ES-I3 (cell line): ENCODE data around the gene ERO1B.

Source experiments
- H3K36me3 ChIP-seq: 2 replicates; pipeline ENCODE4 v1.6.1; 2013; ENCODE audit warnings: mild to moderate bottlenecking, low read length, control low read depth, moderate library complexity; ENCODE audit not compliant: insufficient read depth
- H3K4me1 ChIP-seq: 2 replicates; pipeline ENCODE4 v1.6.1; 2013; ENCODE audit warnings: mild to moderate bottlenecking, control low read depth, low read length; ENCODE audit not compliant: insufficient read depth
- H3K9ac ChIP-seq: 2 replicates; pipeline ENCODE4 v1.6.1; 2013; ENCODE audit warnings: low read depth, mild to moderate bottlenecking, low read length, moderate library complexity
- H3K9me3 ChIP-seq: 2 replicates; pipeline ENCODE4 v1.6.1; 2013; ENCODE audit warnings: mild to moderate bottlenecking, low read length, moderate library complexity; ENCODE audit not compliant: control insufficient read depth, insufficient read depth

The ERO1B gene

GRCh38 chr1:236284291-236284721 is 2.5 kb upstream of the ERO1B start:
- Histone ChIP-seq H3K9me3 (no peaks in the 10 kb centered on the region), H3K9ac (no peak overlapping the region), H3K36me3 (no peaks in the 10 kb centered on the region), H3K4me1 (no peaks in the 10 kb centered on the region; the same call in 1 of the 2 replicates)

GRCh38 chr1:236282719-236283118 is 961 bp upstream of the ERO1B start:
- Histone ChIP-seq H3K9ac (peak overlapping the region; percentile 67; the same call in 1 of the 2 replicates), H3K36me3 (no peaks in the 10 kb centered on the region), H3K4me1 (no peaks in the 10 kb centered on the region; the same call in 1 of the 2 replicates)

GRCh38 chr1:236282425-236282716 is 613 bp upstream of the ERO1B start:
- Histone ChIP-seq H3K9ac (peak overlapping the region; percentile 67), H3K36me3 (no peaks in the 10 kb centered on the region), H3K9me3 (no peaks in the 10 kb centered on the region), H3K4me1 (no peaks in the 10 kb centered on the region; the same call in 1 of the 2 replicates)

More at GRCh38 chr1:236282719-236283118, 961 bp upstream of the ERO1B start:
- no peaks in the 10 kb centered on the region for H3K9me3 ChIP-seq

GRCh38 chr1:236281198-236281653 is 532 bp downstream of the ERO1B start:
- no peaks in the 10 kb centered on the region; the same call in 1 of the 2 replicates for H3K4me1 ChIP-seq

GRCh38 chr1:236280438-236281197 is 1.1 kb downstream of the ERO1B start:
- peak overlapping the region; percentile 87 for H3K9ac ChIP-seq
- H3K4me1 ChIP-seq: no peaks in the 10 kb centered on the region; the same call in 1 of the 2 replicates
- H3K36me3 ChIP-seq: no peaks in the 10 kb centered on the region; the same call in 1 of the 2 replicates
- H3K9me3 ChIP-seq: no peaks in the 10 kb centered on the region

More at GRCh38 chr1:236281198-236281653, 532 bp downstream of the ERO1B start:
- Histone ChIP-seq H3K9ac (peak overlapping the region; percentile 87), H3K36me3 (no peaks in the 10 kb centered on the region; the same call in 1 of the 2 replicates), H3K9me3 (no peaks in the 10 kb centered on the region)

GRCh38 chr1:236275586-236275985 is 6.2 kb downstream of the ERO1B start:
- Histone ChIP-seq H3K9ac (no peak overlapping the region), H3K36me3 (no peaks in the 10 kb centered on the region; the same call in 1 of the 2 replicates), H3K4me1 (no peaks in the 10 kb centered on the region), H3K9me3 (no peaks in the 10 kb centered on the region)

- Histone ChIP-seq H3K9me3 (no peaks in the 10 kb centered on the region), H3K9ac (no peak overlapping the region), H3K4me1 (no peaks in the 10 kb centered on the region), H3K36me3 (no peaks in the 10 kb centered on the region; the same call in 1 of the 2 replicates)
Measured at GRCh38 chr1:236275061-236275460, 6.7 kb downstream of the ERO1B start.

GRCh38 chr1:236273358-236273757 is 8.4 kb downstream of the ERO1B start:
- no peaks in the 10 kb centered on the region; the same call in 1 of the 2 replicates for H3K36me3 ChIP-seq
- H3K9ac ChIP-seq: no peak overlapping the region
- no peaks in the 10 kb centered on the region for H3K4me1 ChIP-seq

GRCh38 chr1:236269439-236269838 is 12.3 kb downstream of the ERO1B start:
- H3K9me3 ChIP-seq: no peaks in the 10 kb centered on the region
- no peaks in the 10 kb centered on the region for H3K4me1 ChIP-seq
- no peak overlapping the region for H3K9ac ChIP-seq
- no peaks in the 10 kb centered on the region for H3K36me3 ChIP-seq

More at GRCh38 chr1:236273358-236273757, 8.4 kb downstream of the ERO1B start:
- H3K9me3 ChIP-seq: no peaks in the 10 kb centered on the region

- Histone ChIP-seq H3K9ac (no peak overlapping the region), H3K9me3 (0 out of 2 replicates have a peak, but pooled peaks cover 5% of the 10 kb centered on the region), H3K36me3 (no peaks in the 10 kb centered on the region), H3K4me1 (no peaks in the 10 kb centered on the region)
Measured at GRCh38 chr1:236261898-236262297, 19.9 kb downstream of the ERO1B start.

- H3K36me3 ChIP-seq: no peaks in the 10 kb centered on the region
- no peaks in the 10 kb centered on the region for H3K4me1 ChIP-seq
- H3K9ac ChIP-seq: no peak overlapping the region
- 0 out of 2 replicates have a peak, but pooled peaks cover 5% of the 10 kb centered on the region for H3K9me3 ChIP-seq
Measured at GRCh38 chr1:236261033-236261432, 20.7 kb downstream of the ERO1B start.

- no peaks in the 10 kb centered on the region for H3K4me1 ChIP-seq
- no peaks in the 10 kb centered on the region for H3K36me3 ChIP-seq
- H3K9me3 ChIP-seq: 0 out of 2 replicates have a peak, but pooled peaks cover 5% of the 10 kb centered on the region
- H3K9ac ChIP-seq: no peak overlapping the region
Measured at GRCh38 chr1:236259043-236259442, 22.7 kb downstream of the ERO1B start.

- H3K9ac ChIP-seq: no peak overlapping the region
- 0 out of 2 replicates have a peak, but pooled peaks cover 5% of the 10 kb centered on the region for H3K9me3 ChIP-seq
- no peaks in the 10 kb centered on the region for H3K36me3 ChIP-seq
- no peaks in the 10 kb centered on the region for H3K4me1 ChIP-seq
Measured at GRCh38 chr1:236258114-236258622, 23.6 kb downstream of the ERO1B start.

- 0 out of 2 replicates have a peak, but pooled peaks cover 5% of the 10 kb centered on the region for H3K9me3 ChIP-seq
- H3K4me1 ChIP-seq: no peaks in the 10 kb centered on the region
- no peak overlapping the region for H3K9ac ChIP-seq
- H3K36me3 ChIP-seq: no peaks in the 10 kb centered on the region
Measured at GRCh38 chr1:236257216-236257615, 24.5 kb downstream of the ERO1B start.
